PC-9 (cell line): ENCODE measurements around the gene MYO1C. TPM values are rescaled to one million over a fixed set of nuclear protein-coding genes. Genes with fewer than 3 reads are reported as not detected.

Experiments used
- Bru-seq: library from RNA; stranded (reverse); fragments of 400-500 nt; gene quantifications from one replicate; lab custom pipeline; 2021; lab: Mats Ljungman, UMichigan
- BruChase-seq, 2 experiments: library from RNA; stranded (reverse); fragments of 400-500 nt; gene quantifications; one replicate each; lab custom pipeline; 2021; lab: Mats Ljungman, UMichigan
- BruUV-seq: library from RNA; stranded (reverse); fragments of 400-500 nt; replicated peaks from 2 replicates; lab custom pipeline; 2021; lab: Mats Ljungman, UMichigan
- CTCF ChIA-PET: fragments of 300-600 bp; sonication (Branson Sonifier 250); formaldehyde crosslinking; loops from one replicate; lab custom pipeline; 2022; ENCODE audit warnings: antibody characterized with exemption; lab: Charles Lee
- POLR2A ChIA-PET: fragments of 300-600 bp; sonication (Branson Sonifier 250); formaldehyde crosslinking; loops from one replicate; lab custom pipeline; 2022; ENCODE audit warnings: antibody characterized with exemption; ENCODE audit not compliant: unreplicated experiment; lab: Charles Lee
- DNase-seq, 2 experiments: peaks; one replicate each; pipeline versions ENCODE4 v3.0.0 to v3.0.0-alpha.2; 2015 to 2022; ENCODE audit warnings: mixed read lengths in 1 of 2
- H2AFZ ChIP-seq: fragments of 200-600 bp; sonication (generic); 2 replicates; pipeline ENCODE4 v1.8.1; 2017; ENCODE audit warnings: antibody characterized with exemption
- H3F3A ChIP-seq: fragments of 200-600 bp; sonication (generic); 2 replicates; pipeline ENCODE4 v1.8.1; 2017; ENCODE audit warnings: antibody characterized with exemption, mild to moderate bottlenecking, low read depth; ENCODE audit not compliant: insufficient read depth
- H3K27ac ChIP-seq: fragments of 200-600 bp; sonication (generic); 2 replicates; pipeline ENCODE4 v1.6.1; 2016; ENCODE audit warnings: mixed run types
- H3K27me3 ChIP-seq: fragments of 200-600 bp; sonication (generic); 2 replicates; pipeline ENCODE4 v1.6.1; 2016; ENCODE audit warnings: low read depth, mixed run types; ENCODE audit not compliant: insufficient read depth
- H3K36me3 ChIP-seq: fragments of 200-600 bp; sonication (generic); 2 replicates; pipeline ENCODE4 v1.6.1; 2016; ENCODE audit warnings: low read depth, mixed run types
- H3K4me1 ChIP-seq: fragments of 200-600 bp; sonication (generic); replicated peaks from 2 replicates; pipeline ENCODE4 v1.6.1; 2016; ENCODE audit warnings: mixed run types; ENCODE audit not compliant: insufficient read depth
- H3K4me2 ChIP-seq: fragments of 200-600 bp; sonication (generic); 2 replicates; pipeline ENCODE4 v1.6.1; 2017; ENCODE audit warnings: mixed run types
- H3K4me3 ChIP-seq: fragments of 200-600 bp; sonication (generic); 2 replicates; pipeline ENCODE4 v1.6.1; 2016; ENCODE audit warnings: mixed run types
- H3K79me2 ChIP-seq: fragments of 200-600 bp; sonication (generic); 2 replicates; pipeline ENCODE4 v1.6.1; 2017; ENCODE audit warnings: low read depth, mixed run types
- H3K9me2 ChIP-seq: fragments of 200-600 bp; sonication (generic); 2 replicates; pipeline ENCODE4 v1.8.1; 2017; ENCODE audit warnings: mild to moderate bottlenecking; ENCODE audit not compliant: insufficient read depth
- H3K9me3 ChIP-seq: fragments of 200-600 bp; sonication (generic); 2 replicates; pipeline ENCODE4 v1.8.1; 2016; ENCODE audit warnings: low read depth; ENCODE audit not compliant: insufficient read depth
- H4K20me1 ChIP-seq: fragments of 200-600 bp; sonication (generic); 2 replicates; pipeline ENCODE4 v1.8.1; 2017; ENCODE audit not compliant: insufficient read depth
- EZH2 ChIP-seq: fragments of 200-600 bp; sonication (generic); IDR thresholded peaks from 2 replicates; pipeline ENCODE4 v1.8.0; 2017; ENCODE audit warnings: antibody characterized with exemption, low read depth
- intact Hi-C: fragments of 100-400 bp; cut with micrococcal nuclease; formaldehyde crosslinking; loops from one replicate; pipeline ENCODE4 v1.10.0; 2022; ENCODE audit not compliant: unreplicated experiment
- long read RNA-seq: library from polyadenylated mRNA; stranded (forward); transcript quantifications from one replicate; pipeline ENCODE4 v2.0.0, GENCODE V29; 2022
- total RNA-seq: library from RNA; stranded (reverse); gene quantifications from 2 replicates; pipeline ENCODE4 v1.2.3, GENCODE V29; 2021
- TF ChIP-seq, protein P1 (sequence below): fragments of 200-600 bp; sonication (generic); conservative IDR thresholded peaks from 2 replicates; pipeline ENCODE4 v1.6.1; 2017; ENCODE audit warnings: mixed run types, antibody characterized with exemption, mild to moderate bottlenecking, moderate library complexity

MYO1C gene, protein sequence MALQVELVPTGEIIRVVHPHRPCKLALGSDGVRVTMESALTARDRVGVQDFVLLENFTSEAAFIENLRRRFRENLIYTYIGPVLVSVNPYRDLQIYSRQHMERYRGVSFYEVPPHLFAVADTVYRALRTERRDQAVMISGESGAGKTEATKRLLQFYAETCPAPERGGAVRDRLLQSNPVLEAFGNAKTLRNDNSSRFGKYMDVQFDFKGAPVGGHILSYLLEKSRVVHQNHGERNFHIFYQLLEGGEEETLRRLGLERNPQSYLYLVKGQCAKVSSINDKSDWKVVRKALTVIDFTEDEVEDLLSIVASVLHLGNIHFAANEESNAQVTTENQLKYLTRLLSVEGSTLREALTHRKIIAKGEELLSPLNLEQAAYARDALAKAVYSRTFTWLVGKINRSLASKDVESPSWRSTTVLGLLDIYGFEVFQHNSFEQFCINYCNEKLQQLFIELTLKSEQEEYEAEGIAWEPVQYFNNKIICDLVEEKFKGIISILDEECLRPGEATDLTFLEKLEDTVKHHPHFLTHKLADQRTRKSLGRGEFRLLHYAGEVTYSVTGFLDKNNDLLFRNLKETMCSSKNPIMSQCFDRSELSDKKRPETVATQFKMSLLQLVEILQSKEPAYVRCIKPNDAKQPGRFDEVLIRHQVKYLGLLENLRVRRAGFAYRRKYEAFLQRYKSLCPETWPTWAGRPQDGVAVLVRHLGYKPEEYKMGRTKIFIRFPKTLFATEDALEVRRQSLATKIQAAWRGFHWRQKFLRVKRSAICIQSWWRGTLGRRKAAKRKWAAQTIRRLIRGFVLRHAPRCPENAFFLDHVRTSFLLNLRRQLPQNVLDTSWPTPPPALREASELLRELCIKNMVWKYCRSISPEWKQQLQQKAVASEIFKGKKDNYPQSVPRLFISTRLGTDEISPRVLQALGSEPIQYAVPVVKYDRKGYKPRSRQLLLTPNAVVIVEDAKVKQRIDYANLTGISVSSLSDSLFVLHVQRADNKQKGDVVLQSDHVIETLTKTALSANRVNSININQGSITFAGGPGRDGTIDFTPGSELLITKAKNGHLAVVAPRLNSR
- 237 and 261 TPM in 2 replicates for total RNA-seq
- Bru-seq, nascent RNA = percentile 76 among the genes with signal in this experiment
- BruChase-seq, experiment 1, labeled RNA remaining after a 2-hour chase = percentile 89 among the genes with signal in this experiment
- percentile 94 among the genes with signal in this experiment for BruChase-seq, experiment 2, labeled RNA remaining after a 6-hour chase
- long read RNA-seq, full-length matches to known transcripts = 82 of 192 reads
- long read RNA-seq, partial matches to known transcripts = 82 of 192 reads
- long read RNA-seq, other reads (novel, unspliced or antisense) = 28 of 192 reads

DNA sequence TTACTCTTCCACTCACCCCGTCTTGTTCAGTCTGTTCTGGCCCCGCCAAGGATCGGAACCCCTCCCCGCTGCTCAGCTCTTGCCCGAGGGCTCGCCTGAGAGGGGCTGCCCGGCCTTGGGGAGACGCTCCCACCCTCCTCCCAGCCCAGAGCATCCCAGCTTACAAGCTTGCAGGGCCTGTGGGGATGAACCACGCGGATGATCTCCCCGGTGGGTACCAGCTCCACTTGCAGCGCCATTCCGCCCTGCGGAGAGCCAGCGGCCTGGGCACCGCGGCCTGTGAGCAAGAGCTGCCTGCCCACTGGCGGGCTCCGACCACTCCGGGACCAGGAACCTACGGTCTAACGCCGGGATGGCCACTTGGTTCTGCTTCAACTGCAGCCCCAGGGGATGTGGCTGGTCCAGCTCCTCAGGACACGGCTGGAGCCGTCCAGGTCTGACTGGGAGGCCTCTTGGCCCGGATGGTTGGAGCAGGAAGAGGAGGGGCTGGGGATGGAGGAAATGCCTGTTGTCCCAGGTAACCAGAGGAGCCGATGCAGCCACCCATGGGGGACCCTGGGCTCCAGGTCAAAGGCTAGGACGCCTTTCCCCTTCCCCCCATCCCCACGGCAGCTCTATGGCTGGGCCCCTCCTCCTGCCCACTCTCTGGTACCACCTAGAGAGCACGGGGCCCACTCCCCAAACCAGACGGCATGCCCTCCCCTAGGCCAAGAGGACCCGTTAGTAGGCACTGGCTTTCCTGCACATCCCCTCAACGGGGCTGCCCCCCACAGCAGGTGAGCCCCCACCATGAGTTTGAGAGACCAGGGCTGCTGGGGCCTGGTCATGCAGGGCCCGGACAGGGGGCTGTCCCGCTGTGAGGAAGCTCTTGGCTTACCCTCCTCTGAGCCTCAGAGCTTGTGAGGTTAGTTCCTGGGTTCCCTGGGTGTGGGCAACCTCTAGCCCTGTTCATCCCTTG, at the start of gene MYO1C:
Gene MYO1C (minus strand): TSS at position 438 of the 958 bp plus-strand sequence. CDS start 199 bp downstream, at position 239.
- H3K9me3 ChIP-seq = no peaks in the 10 kb centered on the region
- no peaks in the 10 kb centered on the region for H3K36me3 ChIP-seq
- H3K4me1 ChIP-seq = peaks cover 33% of the 10 kb centered on the region
- H3F3A ChIP-seq = peaks cover 50% of the 10 kb centered on the region; the same call in 1 of the 2 replicates
- H3K9me2 ChIP-seq = no peaks in the 10 kb centered on the region
- ChIA-PET CTCF (interaction anchor here (0.7 to 1.0 kb wide), 2 partner anchors 23 to 132 kb away, joined by 3 read pairs; no protein-coding TSS in a partner anchor), POLR2A (interaction anchor here (0.6 kb wide), 3 partner anchors 11 to 147 kb away, joined by 3 to 5 read pairs (median 3); no protein-coding TSS in a partner anchor)
- H3K4me3 ChIP-seq = peak within 1 kb of the TSS; percentile 69; the same call in 1 of the 2 replicates
- no peaks in the 10 kb centered on the region for H4K20me1 ChIP-seq
- no peak for TF ChIP-seq EZH2
- TF ChIP-seq, protein P1, sequence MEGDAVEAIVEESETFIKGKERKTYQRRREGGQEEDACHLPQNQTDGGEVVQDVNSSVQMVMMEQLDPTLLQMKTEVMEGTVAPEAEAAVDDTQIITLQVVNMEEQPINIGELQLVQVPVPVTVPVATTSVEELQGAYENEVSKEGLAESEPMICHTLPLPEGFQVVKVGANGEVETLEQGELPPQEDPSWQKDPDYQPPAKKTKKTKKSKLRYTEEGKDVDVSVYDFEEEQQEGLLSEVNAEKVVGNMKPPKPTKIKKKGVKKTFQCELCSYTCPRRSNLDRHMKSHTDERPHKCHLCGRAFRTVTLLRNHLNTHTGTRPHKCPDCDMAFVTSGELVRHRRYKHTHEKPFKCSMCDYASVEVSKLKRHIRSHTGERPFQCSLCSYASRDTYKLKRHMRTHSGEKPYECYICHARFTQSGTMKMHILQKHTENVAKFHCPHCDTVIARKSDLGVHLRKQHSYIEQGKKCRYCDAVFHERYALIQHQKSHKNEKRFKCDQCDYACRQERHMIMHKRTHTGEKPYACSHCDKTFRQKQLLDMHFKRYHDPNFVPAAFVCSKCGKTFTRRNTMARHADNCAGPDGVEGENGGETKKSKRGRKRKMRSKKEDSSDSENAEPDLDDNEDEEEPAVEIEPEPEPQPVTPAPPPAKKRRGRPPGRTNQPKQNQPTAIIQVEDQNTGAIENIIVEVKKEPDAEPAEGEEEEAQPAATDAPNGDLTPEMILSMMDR = no peak
- no peak within 1 kb of the TSS for H3K27ac ChIP-seq
- no peak for DNase-seq
- BruUV-seq = no TSS peak
- intact Hi-C loops = no loop called here
- H3K79me2 ChIP-seq = peaks cover 24% of the 10 kb centered on the region
- peak within 1 kb of the TSS; percentile 98 for H3K4me2 ChIP-seq
- peak within 1 kb of the TSS; percentile 79 for H2AFZ ChIP-seq
- H3K27me3 ChIP-seq = no peaks in the 10 kb centered on the region

DNA sequence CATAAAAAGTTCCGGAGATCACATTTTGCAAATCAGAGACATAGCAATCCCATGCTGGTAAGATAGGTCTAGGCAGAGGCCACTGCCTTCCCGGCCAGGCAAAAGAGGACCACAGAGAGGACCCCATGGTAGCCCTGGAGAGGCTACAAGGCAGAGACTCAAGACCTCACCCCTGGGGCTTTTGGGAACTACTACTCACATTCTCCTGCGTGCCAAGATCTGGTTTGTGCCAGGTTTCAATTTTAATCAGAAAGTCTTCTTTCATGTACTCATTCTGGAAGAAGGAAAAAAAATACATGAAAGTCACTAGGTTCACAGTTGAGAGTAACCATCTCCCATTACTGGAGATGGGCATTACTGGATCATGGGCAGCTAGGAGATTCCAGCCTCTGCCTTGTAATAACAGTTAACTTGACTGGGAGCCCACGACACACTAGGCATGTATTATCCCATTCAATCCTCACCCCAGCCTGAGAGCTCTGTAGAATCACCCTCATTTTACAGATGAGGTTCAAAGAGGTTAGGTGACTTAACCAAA, 49.0 kb upstream of the MYO1C start:
- Histone ChIP-seq H3K36me3 (peaks cover 12% of the 10 kb centered on the region), H3K27ac (no peak overlapping the region), H3K4me3 (no peak overlapping the region), H4K20me1 (peaks cover 3% of the 10 kb centered on the region; the same call in 1 of the 2 replicates), H3K79me2 (no peaks in the 10 kb centered on the region), H3K4me1 (no peaks in the 10 kb centered on the region), H2AFZ (no peak overlapping the region), H3K9me3 (no peaks in the 10 kb centered on the region), H3K4me2 (no peak overlapping the region), H3K27me3 (no peaks in the 10 kb centered on the region), H3K9me2 (no peaks in the 10 kb centered on the region), H3F3A (peaks cover 3% of the 10 kb centered on the region; the same call in 1 of the 2 replicates)
- intact Hi-C loops = no loop called here
- ChIA-PET POLR2A (no interaction called here), CTCF (no interaction called here)
- no peak for DNase-seq
- BruUV-seq = no TSS peak
- TF ChIP-seq, protein P1 = no peak
- no peak for TF ChIP-seq EZH2
